IMR-90 (cell line): ENCODE results near the gene LSM12. TPM values are rescaled to one million over a fixed set of nuclear protein-coding genes. Genes with fewer than 3 reads are reported as not detected.

Source experiments
- ATAC-seq: fragments of 200-7000 bp; cut with Tn5 transposase; 2 replicates; pipeline ENCODE4 v1.9.1; 2020; ENCODE audit warnings: low read depth, mild to moderate bottlenecking, moderate library complexity
- BruUV-seq: library from RNA; stranded (reverse); fragments of 400-500 nt; replicated peaks from 2 replicates; lab custom pipeline; 2021; lab: Mats Ljungman, UMichigan
- CTCF ChIA-PET: fragments of 300-600 bp; formaldehyde crosslinking; extraction: SDS; loops from one replicate; lab custom pipeline; 2021; ENCODE audit warnings: antibody characterized with exemption; lab: Yijun Ruan, JAX
- POLR2A ChIA-PET: fragments of 300-600 bp; sonication (Branson Sonifier 250); formaldehyde crosslinking; loops from one replicate; lab custom pipeline; 2022; ENCODE audit warnings: antibody characterized with exemption; ENCODE audit not compliant: unreplicated experiment; lab: Charles Lee
- DNase-seq: peaks from one replicate; pipeline ENCODE4 v3.0.0; 2013
- H2AFZ ChIP-seq: replicated peaks from 2 replicates; pipeline ENCODE3; 2013; ENCODE audit warnings: low read length, mild to moderate bottlenecking; ENCODE audit not compliant: poor library complexity
- H2AK5ac ChIP-seq: 2 replicates; pipeline ENCODE4 v1.6.1; 2013; ENCODE audit warnings: low read depth, low read length, inconsistent platforms
- H2AK9ac ChIP-seq: replicated peaks from 2 replicates; pipeline ENCODE3; 2013; ENCODE audit warnings: mild to moderate bottlenecking, low read depth, low read length, moderate library complexity; ENCODE audit not compliant: poor library complexity
- H2BK120ac ChIP-seq: 2 replicates; pipeline ENCODE4 v1.6.1; 2013; ENCODE audit warnings: low read depth, low read length, inconsistent platforms
- H2BK15ac ChIP-seq: 3 replicates; pipeline ENCODE4 v1.6.1; 2013; ENCODE audit warnings: low read depth, low read length, inconsistent platforms
- H2BK20ac ChIP-seq: 2 replicates; pipeline ENCODE4 v1.6.1; 2013; ENCODE audit warnings: low read depth, mild to moderate bottlenecking, inconsistent platforms, low read length, moderate library complexity
- H2BK5ac ChIP-seq: 2 replicates; pipeline ENCODE4 v1.6.1; 2013; ENCODE audit warnings: mild to moderate bottlenecking, low read depth, low read length, inconsistent platforms; ENCODE audit not compliant: poor library complexity, severe bottlenecking
- H3K14ac ChIP-seq: replicated peaks from 2 replicates; pipeline ENCODE4 v1.6.1; 2013; ENCODE audit warnings: low read depth, low read length, inconsistent platforms
- H3K18ac ChIP-seq: 2 replicates; pipeline ENCODE4 v1.6.1; 2013; ENCODE audit warnings: low read depth, low read length, control low read depth
- H3K23ac ChIP-seq: 2 replicates; pipeline ENCODE4 v1.6.1; 2013; ENCODE audit warnings: low read depth, low read length, inconsistent platforms
- H3K27ac ChIP-seq: 2 replicates; pipeline ENCODE4 v1.5.1; 2013; ENCODE audit warnings: mild to moderate bottlenecking, control low read depth, low read length; ENCODE audit not compliant: insufficient read depth
- H3K27me3 ChIP-seq: 2 replicates; pipeline ENCODE4 v1.6.1; 2013; ENCODE audit warnings: low read length; ENCODE audit not compliant: control insufficient read depth, insufficient read depth
- H3K36me3 ChIP-seq: 2 replicates; pipeline ENCODE4 v1.6.1; 2013; ENCODE audit warnings: low read length, mixed read lengths; ENCODE audit not compliant: control insufficient read depth, insufficient read depth
- H3K4ac ChIP-seq: 2 replicates; pipeline ENCODE4 v1.6.1; 2013; ENCODE audit warnings: low read depth, low read length, inconsistent platforms
- H3K4me1 ChIP-seq: 2 replicates; pipeline ENCODE4 v1.6.1; 2013; ENCODE audit warnings: low read length, mixed read lengths; ENCODE audit not compliant: control insufficient read depth, insufficient read depth
- H3K4me2 ChIP-seq: 2 replicates; pipeline ENCODE4 v1.6.1; 2013; ENCODE audit warnings: low read depth, mild to moderate bottlenecking, control low read depth, low read length, moderate library complexity
- H3K4me3 ChIP-seq: 2 replicates; pipeline ENCODE4 v1.5.1; 2013; ENCODE audit warnings: low read depth, mild to moderate bottlenecking, control low read depth, low read length, moderate library complexity; ENCODE audit not compliant: insufficient read depth
- H3K56ac ChIP-seq: 2 replicates; pipeline ENCODE4 v1.6.1; 2013; ENCODE audit warnings: low read length, inconsistent platforms; ENCODE audit not compliant: insufficient read depth; ENCODE audit errors: extremely low read depth
- H3K79me1 ChIP-seq, 2 experiments: 2 replicates each; pipeline ENCODE4 v1.6.1; 2013; ENCODE audit warnings: low read length in 2 of 2, inconsistent platforms in 1 of 2, low read depth in 1 of 2
- H3K9ac ChIP-seq: 2 replicates; pipeline ENCODE4 v1.6.1; 2013; ENCODE audit warnings: low read depth, low read length, control low read depth
- H3K9me1 ChIP-seq: 2 replicates; pipeline ENCODE4 v1.6.1; 2013; ENCODE audit warnings: low read length, inconsistent platforms; ENCODE audit not compliant: insufficient read depth
- H3K9me3 ChIP-seq: 2 replicates; pipeline ENCODE4 v1.6.1; 2013; ENCODE audit warnings: low read length; ENCODE audit not compliant: control insufficient read depth, insufficient read depth
- H4K20me1 ChIP-seq: 2 replicates; pipeline ENCODE4 v1.6.1; 2013; ENCODE audit warnings: low read length, inconsistent platforms; ENCODE audit not compliant: insufficient read depth
- H4K5ac ChIP-seq: 2 replicates; pipeline ENCODE4 v1.6.1; 2013; ENCODE audit warnings: mild to moderate bottlenecking, low read depth, low read length, control low read depth
- H4K8ac ChIP-seq, 2 experiments: 2 replicates each; pipeline ENCODE4 v1.6.1; 2013; ENCODE audit warnings: low read depth in 2 of 2, low read length in 2 of 2, control low read depth in 1 of 2, inconsistent platforms in 1 of 2
- H4K91ac ChIP-seq: 2 replicates; pipeline ENCODE4 v1.6.1; 2013; ENCODE audit warnings: low read depth, low read length, inconsistent platforms; ENCODE audit not compliant: insufficient read depth
- CHD1 ChIP-seq: IDR thresholded peaks from 2 replicates; pipeline ENCODE4 v1.6.1; 2012; ENCODE audit warnings: low read depth, low read length, improper control_type of control experiment
- CTCF ChIP-seq: conservative IDR thresholded peaks from 2 replicates; pipeline ENCODE4 v1.5.1; 2012; ENCODE audit warnings: mild to moderate bottlenecking, low read depth, low read length, improper control_type of control experiment
- ELK1 ChIP-seq: fragments of 150-350 bp; IDR thresholded peaks from 2 replicates; pipeline ENCODE4 v1.6.1; 2016; ENCODE audit warnings: low read depth, mild to moderate bottlenecking, low read length, moderate library complexity, borderline replicate concordance
- MAZ ChIP-seq: IDR thresholded peaks from 2 replicates; pipeline ENCODE4 v1.6.1; 2012; ENCODE audit warnings: low read depth, mild to moderate bottlenecking, low read length, improper control_type of control experiment, moderate library complexity, borderline replicate concordance
- MXI1 ChIP-seq: IDR thresholded peaks from 2 replicates; pipeline ENCODE4 v1.6.1; 2012; ENCODE audit warnings: low read depth, mild to moderate bottlenecking, low read length, moderate library complexity, borderline replicate concordance
- NFE2L2 ChIP-seq: fragments of 150-350 bp; IDR thresholded peaks from 2 replicates; pipeline ENCODE4 v1.6.1; 2016; ENCODE audit warnings: low read depth, mild to moderate bottlenecking, low read length
- RCOR1 ChIP-seq: IDR thresholded peaks from 2 replicates; pipeline ENCODE4 v1.6.1; 2012; ENCODE audit warnings: mild to moderate bottlenecking, low read length, improper control_type of control experiment; ENCODE audit not compliant: insufficient replicate concordance
- SMC3 ChIP-seq: fragments of 150-350 bp; IDR thresholded peaks from 2 replicates; pipeline ENCODE4 v1.6.1; 2016; ENCODE audit warnings: low read depth, mild to moderate bottlenecking, antibody characterized with exemption, low read length, moderate library complexity
- WGBS, 2 experiments: methylation state at CpG; one replicate each; pipeline versions ENCODE4 v1.1.5 to v1.1.7; 2013; ENCODE audit warnings: missing lambda C conversion rate in 2 of 2; ENCODE audit not compliant: insufficient read length in 1 of 2; ENCODE audit errors: extremely low coverage in 2 of 2; 5-methylcytosine and 5-hydroxymethylcytosine counted together
- dilution Hi-C: fragments of 300-500 bp; cut with HindIII; formaldehyde crosslinking; loops from one replicate; pipeline ENCODE4 v1.14.3; 2018; ENCODE audit warnings: low sequenced_read_pairs; ENCODE audit not compliant: unreplicated experiment
- in situ Hi-C: fragments of 300-500 bp; cut with MboI; formaldehyde crosslinking; loops from 3 replicates; pipeline ENCODE4 v1.14.3; 2019; ENCODE audit warnings: low sequenced_read_pairs, inconsistent platforms, mixed read lengths
- intact Hi-C: fragments of 100-400 bp; cut with micrococcal nuclease; formaldehyde crosslinking; loops from 2 replicates; pipeline ENCODE4 v1.10.0; 2022
- polyA plus RNA-seq, 3 experiments: library from polyadenylated mRNA; depleted of rRNA; stranded (reverse); fragments of >200 nt; gene quantifications; 2 replicates each; pipeline ENCODE4 v1.2.3, GENCODE V29; 2012; ENCODE audit warnings: low replicate concordance in 1 of 3
- total RNA-seq: library from RNA; depleted of rRNA; stranded (reverse); fragments of >200 nt; gene quantifications from 2 replicates; pipeline ENCODE4 v1.2.3, GENCODE V29; 2012

Gene LSM12
- total and polyA plus RNA-seq, 2 of the 4 experiments (the other 2 are of a cell fraction): 38.0 to 41.0 TPM

DNA sequence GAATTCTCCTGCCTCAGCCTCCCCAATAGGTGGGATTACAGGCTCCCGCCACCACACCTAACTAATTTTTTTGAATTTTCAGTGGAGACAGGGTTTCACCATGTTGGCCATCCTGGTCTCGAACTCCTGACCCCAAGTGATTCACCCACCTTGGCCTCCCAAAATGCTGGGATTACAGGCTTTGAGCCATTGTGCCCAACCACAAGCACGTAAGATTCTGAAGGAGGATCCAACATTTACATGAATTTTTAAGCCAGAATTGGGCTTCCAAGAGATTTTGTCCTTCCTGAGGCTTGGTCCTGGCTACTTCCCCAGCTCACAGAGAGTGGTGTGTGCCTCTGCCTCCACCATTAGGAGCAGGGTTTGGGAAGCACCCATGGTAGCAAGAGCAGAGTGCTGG is 15.2 kb upstream of the LSM12 start:
- no peak overlapping the region for H2BK15ac ChIP-seq
- peaks cover 55% of the 10 kb centered on the region for H3K36me3 ChIP-seq
- CTCF ChIA-PET: no interaction called here
- H4K91ac ChIP-seq: no peak overlapping the region
- H3K18ac ChIP-seq: no peak overlapping the region
- H2BK20ac ChIP-seq: no peak overlapping the region
- H2BK120ac ChIP-seq: no peak overlapping the region
- no peak overlapping the region for H3K4me3 ChIP-seq
- BruUV-seq: no TSS peak
- H4K5ac ChIP-seq: no peak overlapping the region
- H3K4ac ChIP-seq: peak overlapping the region; percentile 2; the same call in 1 of the 2 replicates
- H2AFZ ChIP-seq: no peak overlapping the region
- peaks cover 17% of the 10 kb centered on the region for H3K9me1 ChIP-seq
- H4K8ac ChIP-seq: peak overlapping the region in 1 of 2 experiments; percentile 19; a peak in 1 of 4 replicates
- no peak overlapping the region for H3K27ac ChIP-seq
- no peak overlapping the region for H2BK5ac ChIP-seq
- in situ Hi-C loops: no loop called here
- peaks cover 25% of the 10 kb centered on the region for H3K4me1 ChIP-seq
- H3K14ac ChIP-seq: no peak overlapping the region
- dilution Hi-C loops: no loop called here
- peak overlapping the region; percentile 52 for H2AK9ac ChIP-seq
- 94% methylated on average over 2 of the region's 3 CpGs; no CpG with 5 or more reads in 1 of the 2 experiments for WGBS, 2 experiments
- no peak for ATAC-seq
- no peak for DNase-seq
- H2AK5ac ChIP-seq: peak overlapping the region; percentile 7; the same call in 1 of the 2 replicates
- H3K27me3 ChIP-seq: no peaks in the 10 kb centered on the region
- POLR2A ChIA-PET: no interaction called here
- no peak for TF ChIP-seq MAZ
- no peak for TF ChIP-seq SMC3
- TF ChIP-seq NFE2L2: no peak
- TF ChIP-seq ELK1: no peak
- no peak for TF ChIP-seq CTCF
- no peak for TF ChIP-seq MXI1
- TF ChIP-seq RCOR1: no peak
- no peak for TF ChIP-seq CHD1
- H3K56ac ChIP-seq: no peak overlapping the region
- H3K79me1 ChIP-seq: peaks cover 19 to 74% of the 10 kb centered on the region in 2 experiments
- no peak overlapping the region for H3K4me2 ChIP-seq
- 0 out of 2 replicates have a peak overlapping the region, but pooled peaks have one; percentile 11 for H3K23ac ChIP-seq
- H3K9me3 ChIP-seq: no peaks in the 10 kb centered on the region
- H4K20me1 ChIP-seq: 0 out of 2 replicates have a peak, but pooled peaks cover 3% of the 10 kb centered on the region
- H3K9ac ChIP-seq: no peak overlapping the region
- intact Hi-C loops: no loop called here
